Measurements from ENCODE around the gene LYST. TPM values are rescaled to one million over a fixed set of nuclear protein-coding genes. Genes with fewer than 3 reads are reported as not detected.
"Not testable (repeated sequence)": the region's sequence is repeated elsewhere in the genome, so short reads cannot be mapped to it uniquely, and the experiment has no call there.

Gene LYST
- polyA plus RNA-seq, 1 experiment = 6.5 TPM

DNA sequence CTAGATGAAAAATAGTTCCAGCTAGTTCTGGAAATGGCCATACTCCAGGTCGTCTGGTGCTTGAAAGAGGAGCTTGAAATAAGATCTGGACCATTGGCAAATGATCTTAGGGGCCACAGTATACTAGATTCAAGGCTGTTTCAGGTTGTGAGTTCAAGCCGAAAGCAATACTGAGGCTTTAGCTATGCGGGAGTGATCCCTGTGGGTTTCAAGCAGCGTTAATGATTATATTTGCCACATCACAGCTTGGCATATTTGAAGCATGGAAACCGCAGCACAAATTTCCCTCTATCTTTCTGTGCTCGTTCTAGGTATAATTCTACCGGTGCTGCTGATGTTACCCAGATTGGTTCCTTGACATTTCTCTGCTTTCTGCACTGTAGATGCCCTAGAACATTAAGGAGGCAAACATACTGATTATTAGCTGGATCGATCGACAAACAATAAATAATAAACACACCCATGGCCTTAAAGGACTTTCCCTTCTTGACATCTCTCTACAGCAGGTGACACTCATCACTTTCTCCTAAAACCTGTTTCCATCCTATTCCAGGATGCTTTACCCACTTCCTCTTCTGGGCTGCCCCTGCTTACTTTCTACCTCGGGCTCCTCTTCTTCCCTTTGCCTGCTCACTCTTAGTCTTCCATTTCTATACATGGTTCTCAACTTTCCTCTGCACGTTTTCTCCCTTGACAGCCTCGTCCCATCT is 40.6 kb upstream of the LYST start:
- POLR2A ChIA-PET = interaction anchor here (0.6 kb wide), 1 partner anchor 163 kb away, joined by 3 read pairs; no protein-coding TSS in a partner anchor
- H3K27me3 ChIP-seq (ENCODE audit: control insufficient read depth, insufficient read depth, low read length) = no peaks in the 10 kb centered on the region
- H3K9me3 ChIP-seq (ENCODE audit: control insufficient read depth, insufficient read depth, low read length) = no peaks in the 10 kb centered on the region
- CTCF ChIA-PET = interaction anchor here (0.8 to 1.1 kb wide), 2 partner anchors 33 to 64 kb away, joined by 3 to 5 read pairs; no protein-coding TSS in a partner anchor
- H3K27ac ChIP-seq (ENCODE audit: low read depth, low read length) = no peak overlapping the region
- TF ChIP-seq, protein P1, sequence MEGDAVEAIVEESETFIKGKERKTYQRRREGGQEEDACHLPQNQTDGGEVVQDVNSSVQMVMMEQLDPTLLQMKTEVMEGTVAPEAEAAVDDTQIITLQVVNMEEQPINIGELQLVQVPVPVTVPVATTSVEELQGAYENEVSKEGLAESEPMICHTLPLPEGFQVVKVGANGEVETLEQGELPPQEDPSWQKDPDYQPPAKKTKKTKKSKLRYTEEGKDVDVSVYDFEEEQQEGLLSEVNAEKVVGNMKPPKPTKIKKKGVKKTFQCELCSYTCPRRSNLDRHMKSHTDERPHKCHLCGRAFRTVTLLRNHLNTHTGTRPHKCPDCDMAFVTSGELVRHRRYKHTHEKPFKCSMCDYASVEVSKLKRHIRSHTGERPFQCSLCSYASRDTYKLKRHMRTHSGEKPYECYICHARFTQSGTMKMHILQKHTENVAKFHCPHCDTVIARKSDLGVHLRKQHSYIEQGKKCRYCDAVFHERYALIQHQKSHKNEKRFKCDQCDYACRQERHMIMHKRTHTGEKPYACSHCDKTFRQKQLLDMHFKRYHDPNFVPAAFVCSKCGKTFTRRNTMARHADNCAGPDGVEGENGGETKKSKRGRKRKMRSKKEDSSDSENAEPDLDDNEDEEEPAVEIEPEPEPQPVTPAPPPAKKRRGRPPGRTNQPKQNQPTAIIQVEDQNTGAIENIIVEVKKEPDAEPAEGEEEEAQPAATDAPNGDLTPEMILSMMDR (IDR thresholded peaks at IDR 0.05; ENCODE audit: low read depth, low read length) = no peak
- no peak for DNase-seq (ENCODE audit: low read depth, low spot score)
- H3K4me3 ChIP-seq (ENCODE audit: low read depth, low read length) = no peak overlapping the region

DNA sequence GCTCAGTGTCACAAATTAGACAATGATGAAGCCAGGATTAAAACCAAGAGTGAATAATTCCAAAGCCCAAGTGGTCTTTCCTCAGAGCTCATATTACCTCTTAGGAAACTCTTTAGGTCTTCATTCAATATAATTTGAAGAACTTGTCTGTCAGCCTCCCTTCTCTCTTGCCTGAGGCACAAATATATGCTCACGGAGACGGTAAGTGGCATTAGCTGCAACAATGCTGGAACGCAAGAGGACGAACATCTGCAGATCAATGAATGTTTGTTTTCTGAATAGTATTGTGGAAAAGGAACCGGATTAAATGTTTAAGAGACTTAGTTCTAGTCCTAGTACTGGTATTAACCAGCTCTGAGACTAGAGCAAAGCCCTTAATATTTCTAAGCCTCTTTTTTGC is 39.7 kb upstream of the LYST start:
- ChIA-PET CTCF (interaction anchor here (1.1 kb wide), 2 partner anchors 63 to 65 kb away, joined by 5 read pairs; no protein-coding TSS in a partner anchor), POLR2A (no interaction called here)
- no peaks in the 10 kb centered on the region for H3K9me3 ChIP-seq (ENCODE audit: control insufficient read depth, insufficient read depth, low read length)
- H3K4me3 ChIP-seq (ENCODE audit: low read depth, low read length) = no peak overlapping the region
- no peak overlapping the region for H3K27ac ChIP-seq (ENCODE audit: low read depth, low read length)
- TF ChIP-seq, protein P1 (IDR thresholded peaks at IDR 0.05; ENCODE audit: low read depth, low read length) = no peak
- H3K27me3 ChIP-seq (ENCODE audit: control insufficient read depth, insufficient read depth, low read length) = no peaks in the 10 kb centered on the region
- no peak for DNase-seq (ENCODE audit: low read depth, low spot score)

DNA sequence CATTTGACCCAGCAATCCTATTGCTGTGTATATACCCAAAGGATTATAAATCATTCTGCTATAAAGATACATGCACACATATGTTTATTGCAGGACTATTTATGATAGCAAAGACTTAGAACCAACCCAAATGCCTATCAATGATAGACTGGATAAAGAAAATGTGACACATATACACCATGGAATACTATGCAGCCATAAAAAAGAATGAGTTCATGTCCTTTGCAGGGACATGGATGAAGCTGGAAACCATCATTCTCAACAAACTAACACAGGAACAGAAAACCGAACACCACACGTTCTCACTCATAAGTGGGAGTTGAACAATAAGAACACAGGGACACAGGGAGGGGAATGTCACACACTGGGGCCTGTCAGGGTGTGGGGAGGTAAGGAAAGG is 37.1 kb upstream of the LYST start:
- H3K27ac ChIP-seq (ENCODE audit: low read depth, low read length); DNase-seq (ENCODE audit: low read depth, low spot score); H3K27me3 ChIP-seq (ENCODE audit: control insufficient read depth, insufficient read depth, low read length); POLR2A ChIA-PET; CTCF ChIA-PET; H3K9me3 ChIP-seq (ENCODE audit: control insufficient read depth, insufficient read depth, low read length); H3K4me3 ChIP-seq (ENCODE audit: low read depth, low read length): not testable (repeated sequence)

DNA sequence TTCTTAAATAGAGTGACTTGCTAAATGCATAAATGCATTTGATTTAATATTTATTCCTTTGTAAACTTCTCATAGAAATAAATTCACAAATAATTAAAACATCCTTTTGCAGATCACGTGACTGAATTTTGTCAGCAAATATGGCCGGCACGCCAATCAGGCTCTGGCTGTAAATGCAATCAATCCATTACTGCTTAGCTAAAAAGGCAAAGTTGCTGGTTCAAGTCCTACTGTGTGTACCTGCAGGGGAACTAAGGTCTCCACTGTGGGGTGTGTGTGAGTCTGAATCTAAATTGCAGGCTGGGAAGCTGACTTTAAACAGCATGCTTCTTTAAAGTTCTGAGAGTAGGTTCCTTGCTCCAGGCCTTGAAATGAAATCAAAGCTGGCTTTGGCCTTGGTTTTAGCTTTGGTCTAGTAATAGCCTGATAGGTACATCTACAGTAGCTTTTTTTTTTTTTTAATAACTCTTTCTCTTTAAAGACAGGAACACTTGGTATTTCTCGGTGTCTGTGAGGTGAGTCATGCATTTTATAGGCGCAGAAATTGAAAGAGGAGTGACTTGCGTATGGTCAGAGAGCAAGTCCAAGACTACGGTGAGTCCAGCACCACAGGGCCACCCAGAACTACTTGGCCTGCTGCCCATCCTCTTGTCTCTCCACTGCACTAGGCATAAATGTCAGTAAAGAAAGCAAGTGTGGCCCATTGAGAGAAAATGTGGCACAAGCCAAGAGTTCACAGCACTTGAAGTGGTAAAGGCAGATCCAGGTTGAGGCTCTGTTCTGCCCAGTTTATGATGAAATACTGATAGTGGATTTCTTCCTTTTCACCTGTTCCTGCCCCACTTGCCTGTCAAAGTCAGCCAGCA is 36.2 kb upstream of the LYST start:
- Histone ChIP-seq H3K27ac (ENCODE audit: low read depth, low read length) (no peak overlapping the region), H3K4me3 (ENCODE audit: low read depth, low read length) (no peak overlapping the region), H3K27me3 (ENCODE audit: control insufficient read depth, insufficient read depth, low read length) (no peaks in the 10 kb centered on the region), H3K9me3 (ENCODE audit: control insufficient read depth, insufficient read depth, low read length) (no peaks in the 10 kb centered on the region)
- TF ChIP-seq, protein P1 (IDR thresholded peaks at IDR 0.05; ENCODE audit: low read depth, low read length) = no peak
- ChIA-PET POLR2A (interaction anchor here (0.6 to 0.8 kb wide), 2 partner anchors 37 to 838 kb away, joined by 3 read pairs; no protein-coding TSS in a partner anchor), CTCF (interaction anchor here (1.0 to 2.8 kb wide), 2 partner anchors 36 to 69 kb away, joined by 4 to 14 read pairs; no protein-coding TSS in a partner anchor)
- no peak for DNase-seq (ENCODE audit: low read depth, low spot score)

DNA sequence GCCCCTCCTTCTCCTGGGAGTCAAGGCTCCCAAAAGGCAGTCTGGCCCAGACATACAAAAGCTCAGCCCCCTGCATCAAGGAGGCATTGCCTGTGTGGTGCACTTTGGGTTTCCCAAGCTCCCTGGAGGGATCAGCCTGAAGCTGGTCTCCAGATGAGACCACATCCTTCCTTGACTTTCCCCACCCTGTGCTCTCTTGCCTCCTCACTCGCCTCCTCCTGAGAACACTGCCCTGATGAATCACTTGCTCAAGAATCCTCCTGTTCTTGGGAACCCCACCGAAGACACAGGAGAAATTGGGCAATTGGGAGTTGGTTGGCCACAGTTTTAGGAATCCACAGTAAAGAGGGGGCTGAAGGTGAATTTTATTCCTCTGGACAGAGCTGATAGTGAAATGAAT is 34.8 kb upstream of the LYST start:
- no peak for DNase-seq (ENCODE audit: low read depth, low spot score)
- TF ChIP-seq, protein P1 (IDR thresholded peaks at IDR 0.05; ENCODE audit: low read depth, low read length) = no peak
- ChIA-PET CTCF (interaction anchor here (1.0 to 2.8 kb wide), 2 partner anchors 16 to 70 kb away, joined by 3 to 14 read pairs; no protein-coding TSS in a partner anchor), POLR2A (interaction anchor here (1.3 kb wide), 1 partner anchor 42 kb away, joined by 3 read pairs; no protein-coding TSS in a partner anchor)
- Histone ChIP-seq H3K27me3 (ENCODE audit: control insufficient read depth, insufficient read depth, low read length) (no peaks in the 10 kb centered on the region), H3K27ac (ENCODE audit: low read depth, low read length) (no peak overlapping the region), H3K9me3 (ENCODE audit: control insufficient read depth, insufficient read depth, low read length) (no peaks in the 10 kb centered on the region), H3K4me3 (ENCODE audit: low read depth, low read length) (no peak overlapping the region)

Measured in AG04450 (cell line).